ENCODE results near the gene DVL1. TPM values are rescaled to one million over a fixed set of nuclear protein-coding genes. Genes with fewer than 3 reads are reported as not detected.

DVL1 gene
- total RNA-seq, 1 experiment from 2014 or later, result 107 TPM

- Histone ChIP-seq H3K9me3 (no peaks in the 10 kb centered on the region), H3K36me3 (peaks cover 26% of the 10 kb centered on the region)
- no peak for DNase-seq
Measured at GRCh38 chr1:1338278-1338677, 10.9 kb downstream of the DVL1 start.

GRCh38 chr1:1337793-1338147 lies 11.4 kb downstream of the DVL1 start:
- peaks cover 26% of the 10 kb centered on the region for H3K36me3 ChIP-seq
- no peak for DNase-seq
- no peaks in the 10 kb centered on the region for H3K27me3 ChIP-seq
- H3K4me3 ChIP-seq, result no peak overlapping the region
- no peaks in the 10 kb centered on the region for H3K9me3 ChIP-seq

More at GRCh38 chr1:1338278-1338677, 10.9 kb downstream of the DVL1 start:
- no peaks in the 10 kb centered on the region for H3K27me3 ChIP-seq
- H3K4me3 ChIP-seq, result no peak overlapping the region

- H3K27me3 ChIP-seq, result no peaks in the 10 kb centered on the region
- peaks cover 26% of the 10 kb centered on the region for H3K36me3 ChIP-seq
- no peak overlapping the region for H3K4me3 ChIP-seq
- no peak for DNase-seq
- no peaks in the 10 kb centered on the region for H3K9me3 ChIP-seq
Measured at GRCh38 chr1:1336931-1337792, 12.1 kb downstream of the DVL1 start.

GRCh38 chr1:1336446-1336845 lies 12.8 kb downstream of the DVL1 start:
- Histone ChIP-seq H3K4me3 (no peak overlapping the region), H3K9me3 (no peaks in the 10 kb centered on the region), H3K36me3 (peaks cover 23% of the 10 kb centered on the region), H3K27me3 (no peaks in the 10 kb centered on the region)
- DNase-seq, result no peak

GRCh38 chr1:1335792-1336248 lies 13.4 kb downstream of the DVL1 start:
- no peak for DNase-seq
- no peak overlapping the region for H3K4me3 ChIP-seq

GRCh38 chr1:1335283-1335682 lies 13.9 kb downstream of the DVL1 start:
- peaks cover 13% of the 10 kb centered on the region for H3K36me3 ChIP-seq
- H3K27me3 ChIP-seq, result no peaks in the 10 kb centered on the region
- H3K4me3 ChIP-seq, result no peak overlapping the region
- H3K9me3 ChIP-seq, result no peaks in the 10 kb centered on the region
- no peak for DNase-seq

More at GRCh38 chr1:1335792-1336248, 13.4 kb downstream of the DVL1 start:
- H3K36me3 ChIP-seq, result peaks cover 17% of the 10 kb centered on the region
- H3K9me3 ChIP-seq, result no peaks in the 10 kb centered on the region
- H3K27me3 ChIP-seq, result no peaks in the 10 kb centered on the region

- DNase-seq, result no peak
- no peaks in the 10 kb centered on the region for H3K9me3 ChIP-seq
- peaks cover 12% of the 10 kb centered on the region for H3K36me3 ChIP-seq
- H3K4me3 ChIP-seq, result no peak overlapping the region
- H3K27me3 ChIP-seq, result no peaks in the 10 kb centered on the region
Measured at GRCh38 chr1:1334835-1335234, 14.4 kb downstream of the DVL1 start.

- H3K4me3 ChIP-seq, result no peak overlapping the region
- peaks cover 9% of the 10 kb centered on the region for H3K36me3 ChIP-seq
- H3K9me3 ChIP-seq, result no peaks in the 10 kb centered on the region
- H3K27me3 ChIP-seq, result no peaks in the 10 kb centered on the region
- DNase-seq, result no peak
Measured at GRCh38 chr1:1333551-1334241, 15.5 kb downstream of the DVL1 start.

- DNase-seq, result no peak
- H3K36me3 ChIP-seq, result peaks cover 4% of the 10 kb centered on the region
- H3K9me3 ChIP-seq, result no peaks in the 10 kb centered on the region
- no peaks in the 10 kb centered on the region for H3K27me3 ChIP-seq
- H3K4me3 ChIP-seq, result no peak overlapping the region
Measured at GRCh38 chr1:1332774-1333480, 16.3 kb downstream of the DVL1 start.

- H3K36me3 ChIP-seq, result no peaks in the 10 kb centered on the region; the same call in none of the 2 replicates
- no peaks in the 10 kb centered on the region for H3K27me3 ChIP-seq
- no peak overlapping the region for H3K4me3 ChIP-seq
- H3K9me3 ChIP-seq, result no peaks in the 10 kb centered on the region
- DNase-seq, result no peak
Measured at GRCh38 chr1:1332031-1332755, 17.0 kb downstream of the DVL1 start.

- Histone ChIP-seq H3K27me3 (no peaks in the 10 kb centered on the region), H3K9me3 (no peaks in the 10 kb centered on the region), H3K36me3 (no peaks in the 10 kb centered on the region; the same call in none of the 2 replicates), H3K4me3 (no peak within 1 kb of the TSS)
- no peak for DNase-seq
Measured at GRCh38 chr1:1331068-1331965, 17.9 kb downstream of the DVL1 start, which contains the start of gene TAS1R3. TSS of gene TAS1R3 (plus strand) at chr1:1331280. CDS start at chr1:1331346, 66 bp downstream.

GRCh38 chr1:1330366-1331067 lies 18.7 kb downstream of the DVL1 start:
- Histone ChIP-seq H3K9me3 (no peaks in the 10 kb centered on the region), H3K36me3 (no peaks in the 10 kb centered on the region; the same call in none of the 2 replicates), H3K27me3 (no peaks in the 10 kb centered on the region), H3K4me3 (no peak overlapping the region)
- no peak for DNase-seq

GRCh38 chr1:1329304-1330210 lies 19.7 kb downstream of the DVL1 start:
- DNase-seq, result no peak
- H3K27me3 ChIP-seq, result no peaks in the 10 kb centered on the region
- no peaks in the 10 kb centered on the region for H3K9me3 ChIP-seq
- no peaks in the 10 kb centered on the region; the same call in none of the 2 replicates for H3K36me3 ChIP-seq
- no peak overlapping the region for H3K4me3 ChIP-seq

- H3K9me3 ChIP-seq, result no peaks in the 10 kb centered on the region
- H3K27me3 ChIP-seq, result no peaks in the 10 kb centered on the region
- peaks cover 2% of the 10 kb centered on the region for H3K36me3 ChIP-seq
- DNase-seq, result no peak
- no peak overlapping the region for H3K4me3 ChIP-seq
Measured at GRCh38 chr1:1328254-1328653, 21.0 kb downstream of the DVL1 start.

All from MG63 (cell line).